Measurements from ENCODE around the gene TMCO4. TPM values are rescaled to one million over a fixed set of nuclear protein-coding genes. Genes with fewer than 3 reads are reported as not detected.
A peak's percentile ranks its signal among the peaks of the same experiment; 100 is the strongest.

The TMCO4 gene
- total RNA-seq, 2 donors from 2014 or later = 9.0 to 10.1 TPM

DNA sequence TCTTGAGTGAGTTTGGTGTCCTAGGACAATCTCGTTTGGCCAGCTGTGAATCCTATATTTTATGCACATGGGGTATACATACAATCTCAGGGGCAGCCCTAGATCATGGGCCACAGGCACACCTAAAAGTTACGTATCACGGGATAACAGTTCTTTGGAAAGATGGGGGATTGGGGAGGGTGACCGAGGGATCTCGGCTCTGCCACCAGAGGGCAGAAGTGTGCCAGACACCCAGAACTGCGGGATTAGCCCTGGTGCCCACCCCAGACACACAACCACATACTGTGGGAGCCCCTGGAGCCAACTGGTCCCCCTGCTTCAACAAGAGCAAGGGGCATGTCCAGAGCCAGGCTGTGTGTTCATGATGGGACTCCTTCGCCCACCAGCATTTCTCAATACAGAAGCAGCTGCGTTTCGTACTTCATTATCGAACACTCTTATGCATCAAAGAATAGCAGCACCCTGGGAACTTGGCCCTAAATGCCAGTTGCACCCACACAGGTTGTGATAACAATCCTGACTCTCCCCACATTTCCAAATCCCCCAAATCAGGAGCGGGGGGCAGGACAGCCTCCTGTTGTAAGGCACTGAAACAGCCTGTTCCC, 37.4 kb downstream of the TMCO4 start:
- ATAC-seq (peak; percentile 27 to 32), DNase-seq (no peak)
- intact Hi-C loops (cut with DNase I) = no loop called here

GRCh38 chr1:19759740-19760089, 40.0 kb downstream of the TMCO4 start:
- no peak for ATAC-seq
- no peak for DNase-seq
- intact Hi-C loops (cut with DNase I) = no loop called here

DNA sequence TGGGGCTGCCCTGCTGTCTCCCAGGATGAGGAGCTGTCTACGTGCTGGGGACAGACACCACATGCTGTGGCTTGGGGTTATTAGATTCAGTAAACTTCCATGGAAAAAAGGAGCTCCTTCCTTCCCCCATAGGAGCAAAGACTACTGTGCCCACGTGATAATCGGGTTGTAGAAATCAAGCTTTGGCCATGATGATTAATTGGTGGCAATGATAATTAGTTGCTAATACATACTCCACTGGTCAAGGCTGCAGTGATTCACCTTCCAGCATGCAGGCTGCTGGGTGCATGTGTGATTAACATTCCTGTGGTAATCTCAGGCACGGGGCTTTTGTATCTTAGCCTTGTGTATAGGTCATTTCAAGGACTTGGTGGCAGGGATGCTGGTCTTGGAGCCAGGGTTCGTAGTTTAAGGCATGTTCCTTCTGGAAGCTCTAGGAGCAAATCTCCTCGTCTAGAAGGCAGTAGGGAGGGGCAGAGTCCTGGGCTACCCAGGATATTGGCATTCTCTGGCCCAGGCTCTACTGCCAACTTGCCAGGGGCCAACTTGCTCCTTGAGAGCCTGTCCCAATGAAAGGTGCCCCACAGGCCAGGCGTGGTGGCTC, 41.4 kb downstream of the TMCO4 start:
- no peak for DNase-seq
- peak in 1 of 2 donors; percentile 36 for ATAC-seq
- intact Hi-C loops (cut with DNase I) = no loop called here

DNA sequence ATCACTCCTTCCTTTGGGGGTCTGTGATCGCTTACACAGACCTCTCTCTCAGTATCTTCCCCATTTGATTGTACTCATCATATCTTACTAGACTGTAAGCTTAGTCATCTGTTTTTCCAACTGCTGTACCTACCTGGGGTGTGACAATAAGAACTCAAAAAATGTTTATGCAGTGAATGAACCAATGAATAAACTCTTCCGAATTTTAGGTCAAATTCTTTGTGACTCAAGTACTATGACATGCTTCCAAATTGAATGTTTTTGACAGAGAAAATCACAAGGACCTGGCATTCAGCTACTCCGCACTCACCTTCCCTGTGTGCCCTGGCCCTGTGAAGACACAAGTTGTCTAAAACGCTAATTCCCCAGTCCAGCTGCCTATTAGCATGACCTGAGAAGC, 42.1 kb downstream of the TMCO4 start:
- DNase-seq = no peak
- no peak for ATAC-seq
- intact Hi-C loops (cut with DNase I) = no loop called here

DNA sequence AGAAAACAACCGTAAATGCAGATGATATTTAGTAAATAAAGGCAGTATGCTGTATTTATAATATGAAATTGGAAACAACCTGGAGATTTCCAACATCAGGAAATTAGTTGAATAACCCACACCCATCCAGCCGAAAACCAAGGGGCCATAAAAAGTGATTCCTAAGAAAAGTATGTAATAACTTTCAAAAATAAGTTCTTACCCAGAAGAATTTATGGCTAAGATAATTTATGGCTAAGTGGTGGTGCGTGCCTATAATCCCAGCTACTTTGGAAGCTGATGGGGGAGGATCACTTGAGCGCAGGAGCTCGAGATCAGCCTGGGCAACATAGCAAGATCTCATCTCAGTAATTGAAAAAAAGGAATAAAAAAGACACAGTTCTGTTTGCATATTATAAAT, 43.2 kb downstream of the TMCO4 start:
- intact Hi-C loops (cut with DNase I) = no loop called here
- DNase-seq (no peak), ATAC-seq (no peak)

DNA sequence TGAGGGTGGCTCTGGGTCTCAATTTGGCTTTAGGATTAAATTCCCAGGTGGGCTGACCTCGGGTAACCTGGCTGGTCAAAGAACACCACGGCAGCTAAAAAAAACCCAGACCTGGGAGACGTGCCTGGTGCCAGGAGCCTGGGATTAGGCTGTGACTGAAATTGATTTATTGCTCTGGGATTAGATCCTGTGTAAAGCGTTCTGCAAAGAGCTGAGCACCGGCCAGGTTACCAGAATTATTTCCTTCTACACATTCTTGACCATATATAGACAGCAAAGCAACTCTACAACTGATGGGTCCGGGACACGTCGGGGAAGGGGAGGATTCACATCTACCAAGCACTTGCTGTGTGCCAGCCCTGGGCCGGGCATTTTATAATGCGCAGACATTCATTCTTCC, 45.2 kb downstream of the TMCO4 start:
- ATAC-seq (no peak), DNase-seq (no peak)
- intact Hi-C loops (cut with DNase I) = no loop called here

DNA sequence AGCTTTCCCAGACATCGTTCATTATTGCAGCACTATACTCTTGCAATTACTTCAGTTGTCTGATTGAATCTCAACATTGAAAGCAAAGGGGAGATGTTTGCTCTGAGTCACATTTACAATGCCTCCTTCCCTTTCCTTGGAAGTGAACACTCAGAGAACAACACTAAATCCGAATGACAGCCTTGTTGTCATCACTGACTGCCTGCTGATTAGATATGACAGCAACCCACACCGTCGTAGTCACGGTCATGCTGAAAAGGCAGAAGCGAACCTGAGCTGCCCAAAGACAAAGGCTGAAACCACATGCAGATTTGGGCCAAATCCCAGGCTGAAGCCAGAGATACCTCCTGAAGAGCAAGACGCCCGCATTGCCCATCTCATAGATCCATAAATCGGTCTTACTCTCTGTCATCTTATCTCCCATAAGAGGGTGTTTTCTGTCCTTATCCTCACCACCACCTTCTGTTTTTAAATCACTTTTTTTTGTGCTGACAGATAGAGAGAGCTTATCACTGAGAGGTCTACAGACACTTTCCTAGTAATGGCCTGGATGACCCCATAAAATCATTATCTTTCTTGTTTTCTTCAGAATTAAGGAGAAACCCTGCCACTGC, 47.5 kb downstream of the TMCO4 start:
- DNase-seq (no peak), ATAC-seq (peak in 1 of 2 donors; percentile 80)
- intact Hi-C loops (cut with DNase I) = no loop called here

- no peak for DNase-seq
- intact Hi-C loops (cut with DNase I) = no loop called here
- no peak for ATAC-seq
These were observed 48.8 kb downstream of the TMCO4 start for GRCh38 chr1:19750882-19751276.

DNA sequence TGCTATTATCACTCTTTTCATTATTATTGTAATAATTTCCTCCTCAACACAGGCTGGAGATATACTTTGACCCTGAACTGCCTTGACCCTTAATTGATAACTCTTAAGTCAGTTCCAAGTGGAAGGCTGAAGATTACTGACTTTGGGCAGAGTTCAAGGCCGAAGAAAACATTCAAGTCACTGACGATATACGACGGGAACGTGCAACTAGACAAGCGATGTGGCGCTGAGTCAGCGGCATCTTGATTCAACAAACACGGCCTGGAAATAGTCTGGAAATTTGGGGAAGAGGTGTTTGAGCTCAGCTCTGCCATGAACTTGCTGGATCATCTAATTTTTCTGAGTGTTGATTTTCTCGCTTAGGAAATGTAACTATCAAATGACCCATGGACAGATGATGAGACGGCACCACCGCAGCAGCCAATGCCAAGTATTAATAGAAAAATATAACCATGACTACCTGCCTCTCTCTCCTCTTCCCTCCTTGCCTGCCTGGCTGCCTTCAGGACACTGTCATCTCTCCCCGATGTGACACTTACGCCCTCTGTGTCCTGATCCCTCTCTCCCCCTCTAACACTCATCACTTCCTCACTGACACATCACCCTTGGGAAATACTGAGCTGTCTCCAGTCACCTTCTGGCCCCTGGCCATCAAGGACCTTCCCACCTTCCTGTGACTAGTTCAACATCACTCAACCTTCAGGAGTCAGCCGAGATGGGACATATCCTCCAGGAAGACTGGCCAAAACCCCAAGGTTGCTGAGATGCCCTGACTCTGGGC, 49.4 kb downstream of the TMCO4 start:
- ATAC-seq = peak in 1 of 2 donors; percentile 86

DNA sequence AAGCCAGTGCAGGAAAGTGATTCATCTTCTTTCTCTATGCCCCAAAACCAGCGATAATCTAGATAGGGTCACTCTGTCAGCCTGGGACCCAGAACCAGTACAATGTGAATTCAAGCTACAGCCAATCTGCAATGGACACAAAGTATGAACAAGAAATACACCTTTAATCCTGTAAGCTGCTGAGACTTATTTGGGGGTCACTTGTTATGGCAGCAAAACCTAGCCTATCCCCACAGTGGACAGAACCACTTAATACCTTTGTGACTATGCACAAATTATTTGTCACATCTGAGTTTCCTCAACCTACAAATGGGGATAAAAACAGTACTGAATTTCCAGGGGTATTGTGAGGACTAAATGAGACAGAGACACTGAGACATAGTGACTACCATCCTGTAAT, 50.0 kb downstream of the TMCO4 start:
- DNase-seq (no peak), ATAC-seq (no peak)
- intact Hi-C loops (cut with DNase I) = no loop called here

More for the DNA sequence above, 49.4 kb downstream of the TMCO4 start:
- DNase-seq = no peak
- intact Hi-C loops (cut with DNase I) = no loop called here

DNA sequence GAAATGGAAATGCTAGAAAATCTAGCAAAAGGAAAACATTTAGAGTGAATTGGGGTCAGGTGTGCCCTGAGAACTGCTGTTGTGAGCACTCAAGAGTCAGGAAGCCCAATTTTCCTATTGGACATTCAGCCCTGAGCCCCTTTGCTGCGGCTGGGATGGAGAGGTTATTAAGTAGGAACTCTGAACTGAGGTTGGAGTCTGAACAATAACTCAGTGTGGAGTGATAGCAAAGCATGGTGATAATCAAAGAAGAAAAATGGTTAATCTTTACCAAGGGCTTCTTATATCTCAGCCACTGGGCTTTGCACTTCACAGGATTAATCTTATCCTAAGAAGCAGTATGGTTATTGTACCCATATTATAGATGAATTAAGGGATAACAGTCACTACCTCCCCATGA, 52.0 kb downstream of the TMCO4 start:
- intact Hi-C loops (cut with DNase I) = no loop called here
- ATAC-seq = no peak
- DNase-seq = no peak

- intact Hi-C loops (cut with DNase I) = no loop called here
- DNase-seq = no peak
- ATAC-seq = no peak
These were observed 54.8 kb downstream of the TMCO4 start for GRCh38 chr1:19744886-19745285.

- DNase-seq (no peak), ATAC-seq (peak in 1 of 2 donors; percentile 82)
- intact Hi-C loops (cut with DNase I) = no loop called here
These were observed 55.4 kb downstream of the TMCO4 start for GRCh38 chr1:19744335-19744743.

GRCh38 chr1:19743793-19744192, 55.9 kb downstream of the TMCO4 start:
- intact Hi-C loops (cut with DNase I) = no loop called here
- no peak for ATAC-seq
- DNase-seq = no peak

DNA sequence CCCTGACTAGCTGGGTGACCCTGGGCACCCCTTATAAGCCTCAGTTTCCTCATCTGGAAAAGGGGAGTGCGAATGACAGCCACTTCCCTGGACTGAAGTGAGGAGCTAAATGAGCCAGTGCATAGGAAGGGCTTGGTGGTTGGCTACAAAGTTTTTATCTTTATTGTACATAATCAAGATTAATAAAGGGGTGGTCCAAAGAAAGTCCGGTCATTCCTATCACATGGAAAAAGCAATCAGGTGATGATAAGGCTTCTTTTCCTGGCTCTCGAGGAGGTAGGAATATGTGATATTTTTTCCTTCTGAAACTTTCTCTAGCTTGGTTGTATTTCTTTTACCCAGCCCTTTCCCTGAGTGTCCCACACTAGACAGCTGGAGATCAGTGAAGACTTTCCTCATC, 56.5 kb downstream of the TMCO4 start:
- intact Hi-C loops (cut with DNase I) = no loop called here
- DNase-seq (no peak), ATAC-seq (no peak)

DNA sequence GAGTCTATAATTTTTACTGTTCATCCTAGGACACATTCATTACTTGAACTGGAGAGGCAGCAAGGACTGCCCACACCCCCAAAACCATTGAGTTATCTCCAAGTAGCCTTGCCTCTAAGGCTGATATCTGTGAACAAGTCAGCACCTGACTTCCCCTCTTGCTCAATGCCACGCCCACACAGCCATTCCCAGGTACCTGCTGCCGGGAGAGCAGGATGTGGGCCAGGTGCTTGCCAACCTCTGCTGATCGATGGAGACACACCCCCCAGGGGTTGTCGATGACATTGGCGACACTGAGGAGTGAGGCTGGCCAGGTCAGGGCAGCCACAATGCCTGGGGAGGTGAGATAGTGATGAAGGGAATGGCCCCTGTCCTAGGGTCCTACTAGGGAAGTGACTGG, 60.1 kb downstream of the TMCO4 start:
- no peak for ATAC-seq
- DNase-seq = no peak

DNA sequence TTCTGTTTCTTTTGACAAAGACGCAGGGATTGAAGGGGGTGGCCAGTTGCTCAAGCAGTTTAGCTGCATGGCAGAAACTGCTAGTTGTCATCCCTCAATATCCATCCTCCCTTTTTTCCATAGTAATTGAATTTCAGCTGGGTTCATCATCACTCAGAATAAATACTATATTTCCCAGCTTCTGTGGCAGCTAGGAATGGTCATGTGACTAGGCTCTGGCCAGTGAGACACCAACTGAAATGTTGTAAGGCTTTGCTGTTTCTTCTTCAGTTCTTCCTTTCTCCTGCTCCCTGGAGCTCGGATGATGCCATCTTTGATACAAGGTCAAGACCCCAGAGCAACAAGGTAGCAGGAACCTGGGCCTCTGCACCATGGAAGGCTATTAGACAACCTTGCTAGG, 61.0 kb downstream of the TMCO4 start:
- intact Hi-C loops (cut with DNase I) = no loop called here
- ATAC-seq (no peak), DNase-seq (no peak)

More for the DNA sequence above, 60.1 kb downstream of the TMCO4 start:
- intact Hi-C loops (cut with DNase I) = no loop called here

GRCh38 chr1:19738076-19738475, 61.6 kb downstream of the TMCO4 start:
- ATAC-seq (peak in 1 of 2 donors; percentile 16), DNase-seq (no peak)
- intact Hi-C loops (cut with DNase I) = no loop called here

GRCh38 chr1:19737104-19737825, 62.5 kb downstream of the TMCO4 start:
- DNase-seq (no peak), ATAC-seq (no peak)
- intact Hi-C loops (cut with DNase I) = no loop called here
